H1 (cell line): ENCODE data around the gene NOG. TPM values are rescaled to one million over a fixed set of nuclear protein-coding genes. Genes with fewer than 3 reads are reported as not detected.

ENCODE experiments used
- CTCF ChIA-PET: fragments of 300-600 bp; sonication (Branson Sonifier 250); formaldehyde crosslinking; loops from one replicate; lab custom pipeline; 2021; ENCODE audit not compliant: partially characterized antibody; lab: Charles Lee
- POLR2A ChIA-PET: fragments of 300-600 bp; sonication (Branson Sonifier 250); formaldehyde crosslinking; loops from one replicate; lab custom pipeline; 2021; ENCODE audit warnings: inconsistent platforms; ENCODE audit not compliant: partially characterized antibody; lab: Charles Lee
- DNase-seq, 2 experiments: peaks; one replicate each; pipeline versions ENCODE4 v3.0.0 to v3.0.0-alpha.2; 2010 to 2022; ENCODE audit warnings: low spot score in 2 of 2, low read depth in 1 of 2, mixed read lengths in 1 of 2
- FAIRE-seq: peaks from 2 replicates; lab custom pipeline; 2011; peaks lifted over from hg19 to GRCh38; lab: Jason Lieb, UNC
- H2AFZ ChIP-seq: 2 replicates; pipeline ENCODE4 v1.8.1; 2012; ENCODE audit warnings: low read length, inconsistent platforms
- H2AK5ac ChIP-seq: 2 replicates; pipeline ENCODE4 v1.6.1; 2013; ENCODE audit warnings: low read depth, low read length
- H2BK120ac ChIP-seq: replicated peaks from 2 replicates; pipeline ENCODE3; 2013; ENCODE audit warnings: low read depth, low read length, inconsistent platforms
- H2BK12ac ChIP-seq: 2 replicates; pipeline ENCODE4 v1.6.1; 2013; ENCODE audit warnings: low read depth, low read length
- H2BK15ac ChIP-seq: 2 replicates; pipeline ENCODE4 v1.6.1; 2013; ENCODE audit warnings: low read length
- H2BK20ac ChIP-seq: 2 replicates; pipeline ENCODE4 v1.6.1; 2013; ENCODE audit warnings: low read length
- H2BK5ac ChIP-seq: 2 replicates; pipeline ENCODE4 v1.6.1; 2013; ENCODE audit warnings: low read depth, low read length
- H3K14ac ChIP-seq: 2 replicates; pipeline ENCODE4 v1.6.1; 2013; ENCODE audit warnings: inconsistent platforms; ENCODE audit not compliant: insufficient read length
- H3K18ac ChIP-seq: 2 replicates; pipeline ENCODE4 v1.6.1; 2013; ENCODE audit warnings: low read length; ENCODE audit errors: extremely low read depth
- H3K23ac ChIP-seq: 2 replicates; pipeline ENCODE4 v1.6.1; 2013; ENCODE audit warnings: inconsistent platforms; ENCODE audit not compliant: insufficient read length
- H3K23me2 ChIP-seq: 2 replicates; pipeline ENCODE4 v1.6.1; 2013; ENCODE audit warnings: low read depth, low read length
- H3K27ac ChIP-seq: 2 replicates; pipeline ENCODE4 v1.6.1; 2011; ENCODE audit warnings: low read depth, low read length, inconsistent platforms
- H3K27me3 ChIP-seq, 4 experiments: replicated peaks in 1 of 4; 1 replicate in 1 of 4; 2 replicates in 3 of 4; pipeline versions ENCODE4 v1.6.1 to v1.8.1; 2011 to 2013; ENCODE audit warnings: low read length in 3 of 4, mild to moderate bottlenecking in 3 of 4, inconsistent platforms in 2 of 4, mixed read lengths in 2 of 4, moderate library complexity in 1 of 4; ENCODE audit not compliant: control insufficient read depth in 3 of 4, insufficient read depth in 3 of 4; ENCODE audit errors: extremely low read depth in 1 of 4
- H3K36me3 ChIP-seq, 4 experiments: 2 replicates each; pipeline versions ENCODE4 v1.6.1 to v1.8.1; 2011 to 2013; ENCODE audit warnings: mild to moderate bottlenecking in 4 of 4, low read length in 3 of 4, moderate library complexity in 2 of 4, control low read depth in 1 of 4, inconsistent platforms in 1 of 4; ENCODE audit not compliant: insufficient read depth in 4 of 4, control insufficient read depth in 2 of 4
- H3K4ac ChIP-seq: replicated peaks from 2 replicates; pipeline ENCODE3; 2013; ENCODE audit warnings: low read length, low read depth, mixed read lengths, inconsistent platforms; ENCODE audit not compliant: insufficient read length
- H3K4me1 ChIP-seq, 4 experiments: replicated peaks in 1 of 4; 1 replicate in 1 of 4; 2 replicates in 3 of 4; pipeline versions ENCODE4 v1.6.1 to v1.8.1; 2011 to 2013; ENCODE audit warnings: low read length in 3 of 4, inconsistent platforms in 2 of 4, mixed read lengths in 1 of 4; ENCODE audit not compliant: insufficient read depth in 4 of 4, control insufficient read depth in 3 of 4
- H3K4me2 ChIP-seq, 2 experiments: 2 replicates each; pipeline versions ENCODE4 v1.6.1 to v1.8.1; 2011 to 2013; ENCODE audit warnings: low read depth in 2 of 2, low read length in 2 of 2, control low read depth in 1 of 2, inconsistent platforms in 1 of 2, mild to moderate bottlenecking in 1 of 2; ENCODE audit not compliant: insufficient read depth in 1 of 2
- H3K4me3 ChIP-seq, 4 experiments: fragments of 200-600, 300-600 bp in 1 of 4; sonication (generic), shearing (Covaris generic), sonication (Bioruptor Twin) in 1 of 4; 2 replicates each; pipeline versions ENCODE4 v1.5.1 to v1.8.1; 2011 to 2016; ENCODE audit warnings: low read length in 4 of 4, low read depth in 3 of 4, control low read depth in 2 of 4, inconsistent platforms in 2 of 4, mild to moderate bottlenecking in 2 of 4, mixed read lengths in 1 of 4, moderate library complexity in 1 of 4; ENCODE audit not compliant: insufficient read depth in 2 of 4; ENCODE audit errors: extremely low read depth in 1 of 4
- H3K56ac ChIP-seq: replicated peaks from 2 replicates; pipeline ENCODE3; 2013; ENCODE audit warnings: low read depth, mild to moderate bottlenecking, mixed read lengths, low read length, inconsistent platforms; ENCODE audit not compliant: insufficient read length
- H3K79me1 ChIP-seq: 2 replicates; pipeline ENCODE4 v1.6.1; 2013; ENCODE audit warnings: low read depth, low read length, control low read depth
- H3K79me2 ChIP-seq, 2 experiments: 2 replicates each; pipeline versions ENCODE4 v1.6.1 to v1.8.1; 2012 to 2013; ENCODE audit warnings: low read length in 2 of 2, mild to moderate bottlenecking in 2 of 2, inconsistent platforms in 1 of 2; ENCODE audit not compliant: insufficient read depth in 2 of 2, control insufficient read depth in 1 of 2
- H3K9ac ChIP-seq, 4 experiments: replicated peaks in 1 of 4; 1 replicate in 1 of 4; 2 replicates in 3 of 4; pipeline versions ENCODE4 v1.6.1 to v1.8.1; 2011 to 2013; ENCODE audit warnings: low read depth in 3 of 4, low read length in 3 of 4, control low read depth in 2 of 4, mild to moderate bottlenecking in 2 of 4, moderate library complexity in 2 of 4, inconsistent platforms in 1 of 4; ENCODE audit errors: extremely low read depth in 1 of 4
- H3K9me3 ChIP-seq, 2 experiments: 2 replicates each; pipeline versions ENCODE4 v1.6.1 to v1.8.1; 2012 to 2013; ENCODE audit warnings: mild to moderate bottlenecking in 2 of 2, moderate library complexity in 2 of 2, control low read depth in 1 of 2, inconsistent platforms in 1 of 2, low read depth in 1 of 2, low read length in 1 of 2, mixed read lengths in 1 of 2; ENCODE audit not compliant: insufficient read depth in 2 of 2
- H4K20me1 ChIP-seq, 2 experiments: replicated peaks in 1 of 2; 2 replicates each; pipeline versions ENCODE3 to v1.8.1; 2011 to 2013; ENCODE audit warnings: inconsistent platforms in 2 of 2, low read length in 2 of 2, mild to moderate bottlenecking in 1 of 2; ENCODE audit not compliant: insufficient read depth in 2 of 2, control insufficient read depth in 1 of 2
- H4K5ac ChIP-seq: 2 replicates; pipeline ENCODE4 v1.6.1; 2013; ENCODE audit warnings: low read length, low read depth, mixed read lengths, inconsistent platforms; ENCODE audit not compliant: insufficient read length
- H4K8ac ChIP-seq: 2 replicates; pipeline ENCODE4 v1.8.0; 2013; ENCODE audit warnings: mild to moderate bottlenecking, moderate library complexity, low read length, inconsistent platforms; ENCODE audit not compliant: insufficient read depth; ENCODE audit errors: extremely low read depth
- H4K91ac ChIP-seq: replicated peaks from 2 replicates; pipeline ENCODE3; 2013; ENCODE audit warnings: low read length, mixed read lengths, inconsistent platforms; ENCODE audit not compliant: insufficient read length
- ASH2L ChIP-seq: fragments of 200-600, 300-600 bp; sonication (generic); IDR thresholded peaks from one replicate; pipeline ENCODE4 v1.7.1; 2017; ENCODE audit warnings: low read length
- ATF3 ChIP-seq: IDR thresholded peaks from 2 replicates; pipeline ENCODE4 v1.6.1; 2011; ENCODE audit warnings: low read depth, mild to moderate bottlenecking, low read length; ENCODE audit not compliant: insufficient read depth
- CHD1 ChIP-seq: IDR thresholded peaks from 2 replicates; pipeline ENCODE4 v1.6.1; 2012; ENCODE audit warnings: low read depth, low read length, improper control_type of control experiment
- EP300 ChIP-seq, 2 experiments: IDR thresholded peaks; 1 replicate in 1 of 2; 2 replicates in 1 of 2; pipeline ENCODE4 v1.6.1; 2011 to 2012; ENCODE audit warnings: low read depth in 2 of 2, low read length in 2 of 2, mild to moderate bottlenecking in 2 of 2, borderline replicate concordance in 1 of 2, inconsistent platforms in 1 of 2, moderate library complexity in 1 of 2
- EZH2 ChIP-seq: fragments of 200-600 bp; sonication (generic); IDR thresholded peaks from 2 replicates; pipeline ENCODE4 v1.7.1; 2012; ENCODE audit warnings: low read depth, mild to moderate bottlenecking, moderate library complexity, low read length, inconsistent platforms; ENCODE audit not compliant: severe bottlenecking
- HDAC2 ChIP-seq, 2 experiments: fragments of 300-600 bp in 1 of 2; sonication (generic) in 1 of 2; IDR thresholded peaks; 2 replicates each; pipeline ENCODE4 v1.6.1; 2011 to 2012; ENCODE audit warnings: low read depth in 2 of 2, low read length in 2 of 2, mild to moderate bottlenecking in 2 of 2, moderate library complexity in 2 of 2, borderline replicate concordance in 1 of 2, inconsistent platforms in 1 of 2
- JUN ChIP-seq: IDR thresholded peaks from 2 replicates; pipeline ENCODE4 v1.6.1; 2011; ENCODE audit warnings: low read depth, mild to moderate bottlenecking, improper control_type of control experiment, low read length
- KDM1A ChIP-seq: fragments of 200-600, 300-600 bp; sonication (generic); IDR thresholded peaks from 2 replicates; pipeline ENCODE4 v1.7.1; 2016; ENCODE audit warnings: mild to moderate bottlenecking, low read length, borderline replicate concordance
- MAFK ChIP-seq: IDR thresholded peaks from 2 replicates; pipeline ENCODE4 v1.6.1; 2012; ENCODE audit warnings: low read depth, mild to moderate bottlenecking, improper control_type of control experiment, low read length
- RFX5 ChIP-seq: IDR thresholded peaks from 2 replicates; pipeline ENCODE4 v1.6.1; 2011; ENCODE audit warnings: low read depth, low read length, improper control_type of control experiment, borderline replicate concordance
- TBP ChIP-seq: IDR thresholded peaks from 2 replicates; pipeline ENCODE4 v1.6.1; 2011; ENCODE audit warnings: low read depth, low read length, improper control_type of control experiment
- TCF12 ChIP-seq: IDR thresholded peaks from 2 replicates; pipeline ENCODE4 v1.6.1; 2011; ENCODE audit warnings: low read depth, mild to moderate bottlenecking, low read length
- WGBS, 2 experiments: shearing (Covaris generic) in 1 of 2; methylation state at CpG; one replicate each; pipeline versions ENCODE4 v1.1.6 to v1.1.7; 2013 to 2015; ENCODE audit warnings: low lambda C conversion rate in 2 of 2, mixed read lengths in 2 of 2, inconsistent platforms in 1 of 2, low coverage in 1 of 2, missing lambda C conversion rate in 1 of 2; ENCODE audit not compliant: insufficient replicate concordance in 2 of 2, insufficient coverage in 1 of 2, insufficient read length in 1 of 2; ENCODE audit errors: extremely low coverage in 1 of 2, missing lambda C conversion rate in 1 of 2; 5-methylcytosine and 5-hydroxymethylcytosine counted together
- polyA plus RNA-seq, 7 experiments: library from polyadenylated mRNA; depleted of rRNA in 3 of 7; stranded (reverse) in 5 of 7; unstranded in 2 of 7; fragments of >200 nt in 5 of 7; fragments of 200-250 nt in 2 of 7; gene quantifications; 1 replicate in 5 of 7; 2 replicates in 1 of 7; 4 replicates in 1 of 7; pipeline versions ENCODE4 v1.2.1 to v1.2.3, GENCODE V29; 2011 to 2013; ENCODE audit warnings: missing spikeins in 2 of 7, mixed read lengths in 2 of 7
- total RNA-seq: library from RNA; stranded (reverse); fragmentation: NEBNext Ultra II Directional; extraction: Animal tissue kit (Norgen Biotek cat#: 25700); gene quantifications from 2 replicates; pipeline ENCODE4 v1.2.1, GENCODE V29; 2021

NOG gene
- total and polyA plus RNA-seq, 2 of the 8 experiments (the other 6 are each of a cell fraction or from before 2014, with no cell fraction given) = 0.35 TPM

- Histone ChIP-seq H3K4me2 (no peak overlapping the region), H3K79me2 (no peaks in the 10 kb centered on the region), H3K36me3 (no peaks in the 10 kb centered on the region), H2BK15ac (no peak overlapping the region), H4K91ac (no peak overlapping the region), H3K79me1 (no peaks in the 10 kb centered on the region), H4K8ac (no peak overlapping the region), H2AK5ac (no peak overlapping the region), H3K23me2 (no peaks in the 10 kb centered on the region), H4K20me1 (no peaks in the 10 kb centered on the region), H3K18ac (no peak overlapping the region), H2AFZ (no peak overlapping the region), H2BK5ac (no peak overlapping the region), H3K4ac (no peak overlapping the region), H4K5ac (no peak overlapping the region), H3K14ac (no peak overlapping the region), H2BK20ac (no peak overlapping the region), H3K4me3 (no peak overlapping the region), H3K27me3 (no peaks in the 10 kb centered on the region), H3K27ac (no peak overlapping the region), H2BK120ac (no peak overlapping the region), H3K9me3 (no peaks in the 10 kb centered on the region), H2BK12ac (no peak overlapping the region), H3K56ac (no peak overlapping the region), H3K9ac (no peak overlapping the region), H3K23ac (no peak overlapping the region), H3K4me1 (no peaks in the 10 kb centered on the region)
- FAIRE-seq (no peak), DNase-seq (no peak)
- 92% methylated on average over 2 of the region's 2 CpGs; no CpG with 5 or more reads in 1 of the 2 experiments for WGBS, 2 experiments
- CTCF ChIA-PET = interaction anchor here (0.6 to 1.3 kb wide), 5 partner anchors 8 to 103 kb away, joined by 3 read pairs; no protein-coding TSS in a partner anchor
- POLR2A ChIA-PET = no interaction called here
- TF ChIP-seq ATF3 (no peak), KDM1A (no peak), TCF12 (no peak), MAFK (no peak), ASH2L (no peak), HDAC2 (IDR thresholded peaks at IDR 0.05; ENCODE audit: borderline replicate concordance in 1 of 2, low read depth in 2 of 2, low read length in 2 of 2) (no peak), CHD1 (no peak), EZH2 (no peak), TBP (no peak), RFX5 (no peak), EP300 (IDR thresholded peaks at IDR 0.05; ENCODE audit: borderline replicate concordance in 1 of 2, low read depth in 2 of 2, low read length in 2 of 2) (no peak), JUN (no peak)
These were observed 19.6 kb downstream of the NOG start for GRCh38 chr17:56613131-56613530.
